Iris pigment epithelial cell (primary cell): ENCODE results near the gene NPPA.

Experiments used
- DNase-seq: peaks from one replicate; pipeline ENCODE4 v3.0.0-alpha.2; 2011; ENCODE audit warnings: low read depth

NPPA gene

DNA sequence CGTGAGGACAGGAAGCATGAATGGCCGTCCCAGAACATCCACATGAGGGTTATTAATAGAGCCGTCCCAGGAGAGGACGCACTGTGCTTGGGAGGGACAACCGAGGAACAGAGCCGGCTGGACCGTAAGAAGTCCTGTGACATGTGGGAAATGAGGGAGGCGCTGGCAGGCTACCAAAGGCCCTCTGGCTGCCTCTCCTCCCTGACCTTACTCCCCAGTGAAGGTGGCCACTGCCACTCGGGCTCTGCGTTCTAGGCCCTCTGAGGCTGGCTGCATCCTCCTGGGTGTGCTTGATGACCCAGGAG, 26.6 kb upstream of the NPPA start:
- DNase-seq = no peak

DNA sequence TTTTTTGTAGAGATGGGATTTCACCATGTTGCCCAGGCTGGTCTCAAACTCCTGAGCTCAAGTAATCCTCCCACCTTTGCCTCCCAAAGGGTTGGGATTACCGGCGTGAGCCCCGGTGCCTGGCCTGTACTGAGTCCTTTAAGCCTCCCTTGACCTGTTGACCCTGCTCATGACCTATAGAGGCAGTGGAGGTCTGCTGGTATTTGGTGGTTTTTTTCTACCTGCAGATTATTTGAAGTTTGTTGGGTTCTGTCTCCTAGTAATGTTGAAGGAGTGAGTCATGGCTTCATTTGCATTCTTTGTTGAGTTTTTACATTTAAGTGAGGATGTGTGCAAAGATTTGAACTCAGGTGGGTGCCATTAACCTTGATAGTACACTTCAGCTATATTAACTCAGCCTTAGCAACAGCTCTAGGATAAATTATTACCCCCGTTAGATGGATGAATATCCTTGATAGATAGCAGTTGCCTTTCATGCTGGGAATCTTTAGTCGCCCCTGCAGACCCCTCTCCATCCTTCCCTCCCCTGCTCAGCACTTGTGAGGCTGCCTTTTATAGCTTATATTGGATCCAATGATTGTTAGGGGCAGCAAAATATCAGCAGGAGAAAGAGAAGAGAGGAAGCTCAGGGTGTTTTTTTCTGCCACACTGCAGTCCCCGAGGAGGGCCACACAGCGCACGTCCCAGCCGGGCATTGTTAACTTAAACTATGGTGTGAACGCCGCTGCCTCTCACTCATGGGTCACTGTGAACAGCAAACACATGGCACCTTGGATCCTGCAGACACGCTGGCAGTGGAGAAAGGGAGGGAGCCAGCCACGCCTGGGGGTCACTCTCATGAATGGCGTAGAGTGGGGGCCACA, 26.0 kb upstream of the NPPA start:
- DNase-seq = no peak

DNA sequence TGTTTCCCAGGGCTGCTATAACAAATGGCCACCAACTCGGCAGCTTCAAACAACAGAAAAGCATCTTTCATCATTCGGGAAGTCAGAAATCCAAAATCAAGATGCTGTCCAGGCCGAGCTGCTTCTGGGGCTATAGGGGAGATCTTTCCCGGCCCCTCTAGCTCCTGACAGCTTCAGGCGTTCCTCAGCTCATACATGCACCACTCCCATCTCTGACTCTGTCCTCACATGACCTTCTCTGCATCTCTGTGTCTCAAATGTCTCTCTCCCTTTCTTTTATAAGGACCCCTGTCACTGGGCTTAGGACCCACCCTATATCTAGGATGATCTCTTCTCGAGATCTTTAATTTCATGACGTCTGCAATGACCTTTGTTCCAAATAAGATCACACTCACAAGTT, 25.0 kb upstream of the NPPA start:
- DNase-seq = no peak

DNA sequence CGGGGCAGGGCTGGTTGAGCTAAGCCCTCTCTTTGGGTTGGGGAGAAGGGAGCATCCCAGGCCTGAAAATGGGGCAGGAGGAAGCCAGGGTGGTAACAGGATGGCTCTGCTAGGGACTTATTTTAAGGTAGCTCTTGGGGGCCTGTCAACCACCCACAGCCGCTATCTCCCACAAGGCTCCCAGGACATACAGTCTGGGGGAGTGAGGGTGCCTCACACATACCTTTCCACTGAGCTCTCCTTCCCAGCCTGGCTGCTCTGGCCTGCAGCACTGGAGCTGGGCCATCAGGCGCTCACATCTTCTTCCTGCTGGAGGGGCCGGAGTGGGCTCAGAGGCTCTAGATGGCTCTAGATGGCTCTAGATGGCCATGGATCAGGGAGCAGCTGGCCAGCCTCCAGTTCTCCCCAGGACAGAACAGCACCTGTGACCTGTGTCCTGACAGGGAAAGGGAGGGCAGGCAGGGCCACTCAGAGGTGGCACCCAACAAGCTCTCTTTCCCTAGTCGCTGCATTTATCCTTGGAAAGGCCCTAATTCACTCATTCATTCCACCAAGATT, 22.1 kb upstream of the NPPA start:
- no peak for DNase-seq

DNA sequence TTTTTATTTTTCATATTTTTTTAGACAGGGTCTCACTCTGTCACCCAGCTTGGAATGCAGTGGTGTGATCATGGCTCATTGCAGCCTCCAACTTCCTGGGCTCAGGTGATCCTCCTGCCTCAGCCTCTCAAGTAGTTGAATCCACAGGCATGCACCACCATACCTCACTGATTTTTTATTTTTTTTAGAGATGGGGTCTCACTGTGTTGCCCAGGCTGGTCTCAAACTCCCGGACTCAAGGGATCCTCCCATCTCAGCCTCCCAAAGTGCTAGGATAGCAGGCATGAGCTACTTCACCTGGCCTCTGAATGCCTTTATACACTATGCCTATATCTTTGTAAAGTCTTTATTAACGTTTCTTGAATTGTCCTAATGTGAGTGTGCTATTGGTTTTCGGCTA, 21.5 kb upstream of the NPPA start:
- DNase-seq = no peak

DNA sequence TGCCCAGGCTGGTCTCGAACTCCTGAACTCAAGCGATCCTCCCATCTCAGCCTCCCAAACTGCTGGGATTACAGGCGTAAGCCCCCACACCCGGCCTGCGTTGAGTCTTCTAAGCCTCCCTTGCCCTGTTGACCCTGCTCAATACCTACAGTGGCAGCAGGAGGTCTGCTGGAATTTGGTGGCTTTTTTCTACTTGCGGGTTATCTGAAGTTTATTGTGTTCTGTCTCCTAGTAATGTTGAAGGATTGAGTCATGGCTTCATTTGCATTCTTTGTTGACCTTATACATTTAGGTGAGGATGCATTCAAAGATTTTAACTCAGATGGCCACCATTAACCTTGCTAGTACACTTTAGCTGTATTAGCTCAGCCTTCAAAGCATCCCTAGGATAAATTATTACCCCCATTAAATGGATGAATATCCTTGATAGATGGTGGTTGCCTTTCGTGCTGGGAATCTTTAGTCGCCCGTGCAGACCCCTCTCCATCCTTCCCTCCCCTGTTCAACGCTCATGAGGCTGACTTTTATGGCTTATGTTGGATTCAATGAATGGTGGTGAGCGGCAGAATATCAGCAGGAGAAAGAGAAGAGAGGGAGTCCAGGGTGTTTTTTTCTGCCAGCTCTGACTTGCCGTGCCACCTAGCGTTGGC, 20.9 kb upstream of the NPPA start:
- no peak for DNase-seq

DNA sequence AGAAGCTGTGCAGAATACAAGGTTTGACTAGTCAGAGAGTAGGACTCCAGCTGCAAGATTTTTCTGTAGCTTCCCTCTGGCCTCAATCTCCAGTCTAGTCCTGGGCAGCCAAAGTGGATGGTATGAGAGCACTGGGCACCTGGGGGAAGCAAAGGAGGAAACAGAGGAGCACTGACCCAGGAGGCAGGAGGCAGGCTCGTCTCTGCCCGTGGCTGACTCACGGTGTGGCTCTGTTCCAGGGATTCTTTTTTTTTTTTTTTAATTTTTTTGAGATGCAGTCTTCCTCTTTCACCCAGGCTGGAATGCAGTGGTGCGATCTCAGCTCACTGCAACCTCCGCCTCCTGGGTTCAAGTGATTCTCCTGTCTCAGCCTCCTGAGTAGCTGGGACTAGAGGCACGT, 15.3 kb upstream of the NPPA start:
- DNase-seq = peak; percentile 19

DNA sequence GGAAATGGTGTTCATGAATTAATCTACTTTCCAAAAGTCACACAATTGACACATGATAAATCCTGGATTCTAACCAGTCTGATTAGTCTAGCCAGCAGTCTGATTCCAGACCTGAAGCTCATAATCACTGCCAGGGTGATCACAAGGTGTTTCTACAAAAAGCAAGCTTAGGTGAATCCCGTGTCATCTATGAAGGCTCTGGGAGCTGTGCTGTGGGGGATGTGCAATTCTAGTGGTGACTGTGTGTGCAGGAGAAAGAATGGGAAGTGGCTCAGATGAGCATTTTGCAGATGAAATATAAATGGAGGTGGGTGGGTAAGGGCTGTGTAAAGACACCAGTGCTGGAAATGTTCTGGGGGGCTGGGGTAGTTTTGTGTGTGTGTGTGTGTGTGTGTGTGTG, 13.0 kb upstream of the NPPA start:
- DNase-seq = no peak

DNA sequence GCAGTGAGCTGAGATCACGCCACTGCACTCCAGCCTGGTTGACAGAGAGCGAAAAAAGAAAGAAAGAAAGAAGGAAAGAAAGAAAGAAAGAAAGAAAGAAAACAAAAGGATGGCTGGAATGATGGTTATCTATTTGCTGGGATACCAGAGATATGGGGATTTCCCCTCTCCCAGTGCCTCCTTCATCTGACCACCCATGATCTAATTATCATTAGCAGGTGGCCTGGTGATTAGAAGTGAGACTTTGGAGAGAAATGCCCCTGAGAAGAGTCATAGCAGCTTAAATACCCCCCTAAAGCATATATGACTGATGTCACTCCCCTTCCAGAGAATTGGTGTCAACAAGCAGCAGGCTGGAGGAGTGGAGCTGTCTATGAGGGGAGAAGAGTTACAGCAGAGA, 12.5 kb upstream of the NPPA start:
- no peak for DNase-seq

DNA sequence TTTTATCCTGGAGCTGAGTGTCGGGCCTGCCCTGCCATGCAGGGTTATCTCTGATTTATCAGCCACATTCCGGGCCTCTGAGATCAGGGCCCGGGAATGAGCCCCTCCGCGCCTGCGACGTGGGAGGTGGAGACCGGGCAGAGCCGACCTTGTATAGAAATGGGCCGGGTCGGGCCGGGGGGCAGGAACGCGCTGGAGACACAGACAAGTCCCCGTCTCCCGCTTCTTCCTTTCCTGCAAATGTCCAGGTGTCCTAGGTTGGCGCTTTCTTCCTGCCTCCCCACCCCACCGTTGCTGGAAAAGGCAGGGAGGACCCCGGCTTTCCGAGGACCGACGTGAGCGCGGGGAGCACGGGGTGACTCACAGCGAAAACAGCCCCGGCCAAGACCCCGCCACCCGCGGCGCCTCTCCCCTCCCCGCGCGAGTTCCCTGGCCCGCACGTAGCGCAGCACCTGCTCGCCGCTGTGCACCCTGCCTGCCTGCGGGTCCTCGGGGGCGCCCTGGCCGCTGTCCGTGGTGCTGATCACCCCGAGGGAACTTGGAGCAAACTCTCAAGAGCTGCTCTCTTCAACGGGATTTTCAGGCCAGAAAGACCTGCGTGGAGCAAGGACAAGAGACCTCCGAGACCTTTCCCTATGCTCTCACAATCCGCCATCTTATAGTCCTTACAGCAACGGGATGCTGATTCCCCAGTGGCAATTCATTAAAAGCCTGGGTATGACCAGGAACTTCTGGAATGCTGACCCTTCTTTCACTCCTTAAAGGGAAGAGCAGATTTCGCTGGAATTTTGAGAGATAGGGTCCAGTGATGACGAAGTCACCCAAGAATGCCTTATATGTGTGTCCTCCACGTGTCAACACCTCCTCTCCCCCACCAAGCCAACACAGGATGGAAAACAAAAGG, 11.6 kb upstream of the NPPA start:
- DNase-seq = peak; percentile 52

DNA sequence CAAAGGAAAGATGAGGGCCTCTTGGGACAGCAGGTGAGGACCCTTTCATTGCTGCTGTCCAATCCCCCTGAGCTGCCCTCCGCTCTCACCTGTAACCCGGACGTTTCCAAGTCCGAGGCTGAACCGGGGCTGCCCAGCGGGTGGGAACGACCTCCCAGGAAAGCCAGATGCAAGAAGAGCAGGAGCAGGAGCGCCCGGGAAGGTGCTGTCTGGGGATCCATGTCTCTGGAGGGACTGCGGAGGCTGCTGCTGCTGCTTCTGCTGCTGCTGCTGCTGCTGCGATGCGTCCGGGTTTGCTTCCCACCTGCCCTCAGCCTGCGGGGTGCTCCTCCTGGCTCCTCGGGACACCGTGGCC, 11.0 kb upstream of the NPPA start, which contains the start of gene NPPB:
Gene NPPB (minus strand): TSS at position 333 of the 355 bp plus-strand sequence. CDS start 112 bp downstream, at position 221.
- DNase-seq = no peak

DNA sequence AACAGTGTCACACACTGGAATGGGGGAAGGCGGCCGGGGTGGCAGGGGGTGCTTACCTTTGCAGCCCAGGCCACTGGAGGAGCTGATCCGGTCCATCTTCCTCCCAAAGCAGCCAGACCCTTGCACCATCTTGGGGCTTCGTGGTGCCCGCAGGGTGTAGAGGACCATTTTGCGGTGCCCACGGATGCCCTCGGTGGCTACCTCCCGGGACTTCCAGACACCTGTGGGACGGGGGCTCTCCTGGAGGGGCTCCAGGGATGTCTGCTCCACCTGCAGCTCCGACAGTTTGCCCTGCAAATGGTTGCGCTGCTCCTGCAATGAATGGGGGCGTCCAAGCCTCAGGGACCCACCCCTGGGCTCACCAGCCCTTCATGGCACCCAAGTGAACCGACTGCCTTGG, 10.6 kb upstream of the NPPA start:
- no peak for DNase-seq

DNA sequence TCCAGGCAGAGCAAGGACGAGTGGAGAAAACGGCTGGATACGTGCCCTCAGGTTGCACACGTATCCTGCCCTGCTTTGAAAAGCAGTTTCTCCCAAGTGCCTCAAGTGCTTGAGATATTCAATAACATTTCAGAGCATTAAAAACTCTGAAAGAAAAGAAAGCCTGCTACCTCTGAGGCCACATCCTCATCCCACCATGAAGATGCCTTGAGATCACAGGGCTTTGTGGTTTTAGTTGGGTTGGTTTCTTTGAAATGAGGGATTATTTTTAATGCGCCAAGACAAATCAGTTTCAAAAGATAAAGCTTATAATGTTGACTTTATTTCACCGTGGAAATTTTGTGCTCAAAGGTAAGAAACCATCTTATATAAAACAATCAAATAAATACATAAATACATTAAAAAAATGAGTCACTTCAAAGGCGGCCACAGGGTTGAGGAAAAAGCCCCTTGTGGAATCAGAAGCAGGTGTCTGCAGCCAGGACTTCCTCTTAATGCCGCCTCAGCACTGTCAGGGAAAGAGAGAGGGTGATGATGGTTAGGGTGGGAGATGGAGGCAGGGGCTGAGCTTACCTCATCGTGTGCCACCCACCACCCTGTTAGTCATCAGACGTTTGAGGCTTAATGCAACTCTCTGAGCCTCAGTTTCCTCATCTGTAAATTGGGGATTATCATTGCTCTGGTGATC, 9.7 kb upstream of the NPPA start:
- no peak for DNase-seq

DNA sequence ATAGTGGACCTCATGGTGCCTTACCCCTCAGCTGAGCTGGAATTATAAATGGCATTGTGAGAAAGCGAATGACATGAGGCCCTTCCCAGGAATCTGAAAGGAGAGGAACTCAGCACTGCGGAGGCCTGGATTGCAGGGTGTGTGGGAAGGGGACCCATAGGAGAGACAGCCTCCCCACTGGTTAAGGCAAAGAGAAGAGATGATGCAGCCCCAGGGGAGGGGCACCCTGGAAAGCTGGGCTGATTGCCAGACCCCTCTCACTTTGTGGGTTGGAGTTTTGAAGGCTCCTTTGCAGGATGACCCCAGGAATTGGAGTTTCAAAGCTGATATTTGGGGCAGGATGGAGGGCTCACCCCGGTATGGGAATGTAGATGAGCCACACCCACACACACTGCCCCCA, 9.1 kb upstream of the NPPA start:
- DNase-seq = no peak

DNA sequence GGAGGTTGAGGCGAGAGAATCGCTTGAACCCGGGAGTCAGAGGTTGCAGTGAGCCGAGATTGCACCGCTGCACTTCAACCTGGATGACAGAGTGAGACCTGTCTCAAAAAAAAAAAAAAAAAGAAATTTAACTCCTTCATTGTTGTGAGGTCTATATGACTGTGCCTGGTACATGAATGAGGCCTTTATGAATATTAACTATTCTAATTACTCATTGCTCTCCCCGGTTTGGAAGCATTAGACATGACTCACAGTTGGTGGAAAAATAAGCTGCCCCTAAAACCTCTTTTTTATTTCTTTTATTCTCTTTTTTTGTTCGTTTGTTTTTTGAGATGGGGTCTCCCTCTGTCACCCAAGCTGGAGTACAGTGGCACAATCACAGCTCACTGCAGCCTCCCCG, 7.8 kb upstream of the NPPA start:
- DNase-seq = no peak

DNA sequence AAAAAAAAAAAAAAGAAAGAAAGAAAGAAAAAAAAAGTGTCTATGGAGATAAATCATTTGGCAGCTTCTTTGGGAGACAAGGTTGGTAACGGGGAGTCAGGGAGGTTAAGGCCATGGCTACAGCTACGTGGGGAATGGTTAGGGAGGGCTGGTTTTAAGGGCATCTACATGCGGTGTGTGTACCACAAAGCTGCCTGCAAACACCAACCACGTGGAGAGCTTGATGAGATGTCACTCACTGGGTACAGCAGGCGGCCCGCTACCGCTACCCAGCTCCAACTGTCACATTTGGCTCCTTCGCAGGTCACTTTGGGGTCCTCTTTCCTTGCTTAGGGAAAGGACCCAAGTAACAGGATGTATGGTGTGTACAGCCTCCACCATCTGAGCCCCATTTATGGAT, 6.9 kb upstream of the NPPA start:
- DNase-seq = no peak

DNA sequence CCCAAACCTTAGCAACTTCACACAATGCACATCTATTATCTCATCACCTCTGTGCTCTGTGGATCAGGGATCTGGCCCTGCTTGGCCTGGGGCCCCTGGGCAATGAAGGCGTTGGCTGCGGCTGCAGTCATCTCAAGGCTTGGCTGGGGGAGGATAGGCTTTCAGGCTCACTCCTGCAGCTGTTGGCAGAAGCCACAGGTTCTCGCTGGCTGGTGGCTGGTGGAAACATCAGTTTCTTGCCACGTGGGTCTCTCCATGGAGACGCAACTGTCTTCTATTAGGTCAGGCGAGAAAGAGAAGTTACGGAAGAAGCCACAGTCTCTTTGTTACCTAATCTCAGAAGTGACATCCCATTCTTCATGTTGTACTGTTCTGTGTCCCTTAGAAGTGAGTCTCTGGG, 3.6 kb upstream of the NPPA start:
- DNase-seq = no peak

DNA sequence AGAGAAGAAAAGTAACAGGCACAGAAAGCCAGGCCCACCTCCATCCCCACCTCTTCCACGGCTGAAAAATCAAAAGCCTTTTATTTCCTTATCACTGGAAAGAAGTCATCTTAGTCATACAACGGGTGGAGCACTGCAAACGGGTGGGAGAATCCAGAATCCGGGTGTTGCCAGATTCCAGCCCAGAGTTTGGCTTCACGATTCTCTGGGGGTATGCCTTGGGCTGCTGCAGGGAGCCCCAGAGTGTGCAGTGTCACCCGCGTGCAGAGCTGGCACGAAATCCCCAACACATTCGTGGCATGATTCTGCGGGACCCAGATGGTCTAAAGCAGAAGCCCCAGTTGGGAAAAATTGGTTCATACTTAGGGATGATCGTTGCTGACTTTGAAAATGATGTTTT, 2.6 kb upstream of the NPPA start:
- no peak for DNase-seq

DNA sequence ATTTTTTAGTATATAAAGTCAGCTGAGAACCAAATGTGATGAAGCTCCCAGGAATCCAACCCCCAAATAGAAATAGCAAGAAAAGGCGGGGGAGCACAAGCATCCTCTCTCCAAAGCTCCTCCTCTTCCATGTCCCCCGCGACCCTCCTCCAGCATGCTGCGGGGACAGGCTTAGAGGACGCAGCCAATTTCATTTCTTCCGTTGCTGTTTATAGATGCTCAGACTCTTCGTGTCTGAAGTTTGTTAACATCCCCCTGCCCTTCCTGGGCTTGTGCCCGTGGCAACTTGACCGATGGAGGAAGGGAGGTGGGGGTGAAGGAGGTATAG, 754 bp upstream of the NPPA start:
- no peak for DNase-seq

DNA sequence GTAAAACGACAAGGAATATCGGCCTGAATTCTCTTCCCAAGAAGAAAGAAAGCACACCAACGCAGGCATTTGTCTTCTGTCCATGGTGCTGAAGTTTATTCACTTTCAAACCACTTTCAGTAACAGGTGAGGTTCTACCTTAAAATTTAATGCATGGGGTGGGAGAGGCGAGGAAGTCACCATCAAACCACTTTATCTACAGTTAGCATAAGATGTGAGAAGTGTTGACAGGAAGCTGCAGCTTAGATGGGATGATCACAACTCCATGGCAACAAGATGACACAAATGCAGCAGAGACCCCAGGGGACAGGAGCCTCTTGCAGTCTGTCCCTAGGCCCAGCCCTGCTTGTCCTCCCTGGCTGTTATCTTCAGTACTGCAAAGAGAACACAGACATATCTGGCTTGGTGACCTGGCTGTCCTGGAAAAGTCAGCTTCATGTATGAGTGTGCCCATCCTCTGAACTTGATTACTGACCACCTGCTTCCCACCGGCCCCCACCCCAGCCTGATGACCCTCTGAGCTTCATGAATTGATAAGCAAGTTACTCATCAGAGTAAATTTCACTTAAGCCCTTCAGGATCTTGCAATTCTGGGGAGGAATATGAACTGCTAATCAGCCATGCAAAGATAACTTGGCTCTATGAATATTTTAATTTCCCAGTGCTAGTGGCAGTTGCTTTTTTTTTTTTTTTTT, 1.8 kb downstream of the NPPA start:
- peak; percentile 19 for DNase-seq
